Omental fat pad (tissue), 4 donors: ENCODE results near the gene PGBD4. TPM values are rescaled to one million over a fixed set of nuclear protein-coding genes. Genes with fewer than 3 reads are reported as not detected.
"Not testable (repeated sequence)": the region's sequence is repeated elsewhere in the genome, so short reads cannot be mapped to it uniquely, and the experiment has no call there.

ENCODE experiments used
- ATAC-seq: fragments of 150-250 bp; one replicate; pipeline ENCODE4 v1.9.1; 2016; ENCODE audit warnings: mild to moderate bottlenecking, moderate library complexity; ENCODE audit not compliant: low FRiP score
- DNase-seq: peaks from one replicate; pipeline ENCODE4 v3.0.0-alpha.2; 2019; ENCODE audit warnings: low spot score
- total RNA-seq, 4 donors: library from RNA; depleted of rRNA; stranded (reverse); fragments of >200 nt; gene quantifications; one replicate each; pipeline ENCODE4 v1.1.0, GENCODE V29; 2016
- TF ChIP-seq, protein P1 (sequence below), 3 donors: fragments of 450-650 bp; IDR thresholded peaks; one replicate each; pipeline ENCODE4 v1.5.1; 2016 to 2017; ENCODE audit warnings: antibody characterized with exemption in 3 of 3, mild to moderate bottlenecking in 3 of 3, moderate library complexity in 2 of 3

Gene PGBD4
- total RNA-seq, 4 donors from 2014 or later = 0.84 to 1.3 (median 0.98) TPM

DNA sequence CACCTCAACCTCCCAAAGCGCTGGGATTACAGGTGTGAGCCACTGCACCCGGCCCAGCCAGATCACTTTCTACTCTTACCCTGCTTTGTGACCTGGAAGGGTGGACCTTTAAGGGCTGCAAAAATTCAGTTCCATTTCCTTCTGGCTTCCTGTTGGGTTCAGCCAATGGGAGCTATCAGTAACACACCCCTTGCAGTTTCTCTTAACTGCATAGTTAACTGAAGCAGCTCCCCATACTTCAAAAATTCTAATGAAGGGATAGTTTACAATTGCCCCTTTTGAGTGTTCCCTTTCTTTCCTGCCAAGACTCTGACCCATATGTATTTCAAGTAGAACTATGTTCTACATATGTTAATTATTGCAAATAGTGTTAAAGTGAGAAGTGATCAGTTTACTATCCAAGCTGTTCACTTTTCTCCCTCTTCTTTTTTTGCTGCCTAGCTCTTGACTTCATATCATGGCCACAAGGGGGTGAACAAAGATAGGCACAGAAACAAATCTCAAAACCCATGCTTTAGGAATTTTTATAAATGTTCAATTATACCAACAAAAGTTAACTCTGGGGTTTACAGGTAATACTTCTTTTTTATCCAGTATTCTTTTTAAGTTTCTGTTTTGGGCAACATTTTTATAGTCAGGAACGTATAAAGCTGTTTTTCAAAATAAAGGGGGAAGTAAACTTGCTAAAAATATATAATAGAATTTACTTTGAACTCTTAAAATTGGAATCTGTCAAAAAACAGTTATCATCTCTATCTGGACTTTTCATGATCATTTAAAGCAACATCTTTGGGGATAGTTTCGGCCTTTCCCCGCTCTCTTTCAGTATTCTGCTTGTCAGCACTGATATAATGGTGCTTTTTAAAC is 8.1 kb downstream of the PGBD4 start:
- ATAC-seq = no peak
- no peak for DNase-seq
- TF ChIP-seq, protein P1, sequence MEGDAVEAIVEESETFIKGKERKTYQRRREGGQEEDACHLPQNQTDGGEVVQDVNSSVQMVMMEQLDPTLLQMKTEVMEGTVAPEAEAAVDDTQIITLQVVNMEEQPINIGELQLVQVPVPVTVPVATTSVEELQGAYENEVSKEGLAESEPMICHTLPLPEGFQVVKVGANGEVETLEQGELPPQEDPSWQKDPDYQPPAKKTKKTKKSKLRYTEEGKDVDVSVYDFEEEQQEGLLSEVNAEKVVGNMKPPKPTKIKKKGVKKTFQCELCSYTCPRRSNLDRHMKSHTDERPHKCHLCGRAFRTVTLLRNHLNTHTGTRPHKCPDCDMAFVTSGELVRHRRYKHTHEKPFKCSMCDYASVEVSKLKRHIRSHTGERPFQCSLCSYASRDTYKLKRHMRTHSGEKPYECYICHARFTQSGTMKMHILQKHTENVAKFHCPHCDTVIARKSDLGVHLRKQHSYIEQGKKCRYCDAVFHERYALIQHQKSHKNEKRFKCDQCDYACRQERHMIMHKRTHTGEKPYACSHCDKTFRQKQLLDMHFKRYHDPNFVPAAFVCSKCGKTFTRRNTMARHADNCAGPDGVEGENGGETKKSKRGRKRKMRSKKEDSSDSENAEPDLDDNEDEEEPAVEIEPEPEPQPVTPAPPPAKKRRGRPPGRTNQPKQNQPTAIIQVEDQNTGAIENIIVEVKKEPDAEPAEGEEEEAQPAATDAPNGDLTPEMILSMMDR (IDR thresholded peaks at IDR 0.05) = no peak

DNA sequence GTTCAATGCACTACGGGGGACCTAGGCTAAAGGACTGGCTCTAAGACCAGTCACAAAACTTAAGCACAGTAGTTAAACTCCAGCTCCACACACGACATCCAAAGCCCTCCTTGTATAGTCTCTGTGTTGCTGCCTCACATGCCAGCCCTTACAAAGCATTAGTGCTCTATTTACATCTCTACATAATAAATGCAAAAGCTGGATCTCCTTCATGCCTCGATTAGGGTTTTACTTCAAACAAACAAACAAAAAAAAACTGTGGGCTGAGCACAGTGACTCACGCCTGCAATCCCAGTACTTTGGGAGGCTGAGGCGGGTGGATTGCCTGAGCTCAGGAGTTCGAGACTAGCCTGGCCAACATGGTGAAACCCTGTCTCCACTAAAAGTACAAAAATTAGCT is 9.6 kb downstream of the PGBD4 start:
- DNase-seq = no peak
- no peak for ATAC-seq
- TF ChIP-seq, protein P1 (IDR thresholded peaks at IDR 0.05) = no peak

DNA sequence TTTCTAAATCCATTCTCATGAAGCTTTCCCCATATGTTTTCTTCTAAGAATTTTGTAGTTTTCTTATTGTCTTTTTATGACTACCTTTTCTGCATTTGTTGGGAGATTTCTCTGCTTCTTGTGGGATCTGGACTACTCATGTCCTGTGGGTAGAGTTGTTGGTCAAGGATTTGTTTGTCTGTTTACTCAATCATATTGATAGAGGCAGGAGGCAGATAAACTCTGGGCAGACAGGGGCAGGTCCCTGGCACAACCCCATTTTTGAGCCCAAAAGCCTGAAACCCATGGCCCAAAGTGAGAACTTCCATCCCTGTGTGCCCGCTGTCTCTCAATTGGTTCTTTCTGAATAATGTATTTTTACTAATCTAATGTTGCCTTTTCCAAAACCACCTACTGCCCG is 12.3 kb downstream of the PGBD4 start:
- DNase-seq (no peak), ATAC-seq (no peak)
- TF ChIP-seq, protein P1 (IDR thresholded peaks at IDR 0.05) = no peak

DNA sequence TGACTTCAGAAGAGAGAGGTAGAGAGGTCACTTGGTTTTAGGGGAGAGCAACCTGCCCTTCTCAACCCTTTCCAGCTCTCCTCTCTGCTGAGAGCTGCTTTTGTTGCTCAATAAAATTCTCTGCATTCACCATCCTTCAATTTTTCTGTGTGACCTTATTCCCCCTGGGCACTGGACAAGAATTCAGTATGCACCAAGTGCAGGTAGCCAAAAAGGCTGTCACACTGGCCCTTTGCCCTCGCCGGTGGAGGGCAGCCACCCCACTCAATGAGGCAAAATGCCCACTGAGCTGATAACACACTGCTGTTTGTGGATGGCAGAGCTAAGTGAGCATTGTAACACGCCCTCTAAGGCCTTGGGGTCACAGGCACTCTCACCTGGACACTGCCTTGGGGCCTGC is 12.9 kb downstream of the PGBD4 start:
- DNase-seq (no peak), ATAC-seq (no peak)
- TF ChIP-seq, protein P1 (IDR thresholded peaks at IDR 0.05) = no peak

DNA sequence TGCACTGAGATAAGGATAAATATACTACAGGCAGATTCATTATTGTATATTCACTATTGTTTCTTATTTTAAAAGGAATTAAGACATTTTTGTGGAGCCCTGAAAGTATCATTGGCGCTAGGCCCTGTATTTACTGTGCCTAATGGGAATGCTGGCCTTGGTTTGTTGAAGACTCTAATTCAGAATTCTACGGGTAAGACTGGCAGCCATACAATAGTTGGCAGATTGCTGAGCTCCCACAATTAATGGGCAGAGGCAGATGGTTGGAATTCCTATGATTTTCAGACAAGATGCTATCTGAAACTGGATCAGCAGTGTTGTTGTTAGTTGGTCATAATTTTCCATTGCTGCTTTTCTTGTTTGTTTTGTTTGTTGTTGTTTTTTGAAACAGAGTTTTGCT is 14.7 kb downstream of the PGBD4 start:
- TF ChIP-seq, protein P1 (IDR thresholded peaks at IDR 0.05) = no peak
- DNase-seq = no peak
- ATAC-seq = no peak

DNA sequence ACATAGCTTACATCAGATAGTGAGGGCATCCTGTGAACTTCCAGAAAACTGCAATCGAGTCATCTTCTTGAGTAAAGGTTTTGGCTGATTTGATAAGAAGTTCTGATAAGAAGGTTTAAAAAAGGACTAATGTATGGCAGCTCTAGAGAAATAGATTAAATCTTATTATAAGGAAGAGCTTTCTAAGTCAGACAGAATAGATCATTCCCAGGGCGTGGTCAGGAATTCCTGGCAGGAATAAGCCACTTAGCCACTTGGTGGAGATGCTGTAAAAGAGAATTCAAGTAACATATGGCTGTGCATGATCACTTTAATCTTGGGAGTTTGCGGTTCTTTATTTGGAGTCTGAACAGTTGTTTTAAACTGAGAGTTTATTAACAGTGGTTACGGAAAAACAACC is 17.4 kb downstream of the PGBD4 start:
- TF ChIP-seq, protein P1 (IDR thresholded peaks at IDR 0.05) = no peak
- ATAC-seq (no peak), DNase-seq (no peak)

DNA sequence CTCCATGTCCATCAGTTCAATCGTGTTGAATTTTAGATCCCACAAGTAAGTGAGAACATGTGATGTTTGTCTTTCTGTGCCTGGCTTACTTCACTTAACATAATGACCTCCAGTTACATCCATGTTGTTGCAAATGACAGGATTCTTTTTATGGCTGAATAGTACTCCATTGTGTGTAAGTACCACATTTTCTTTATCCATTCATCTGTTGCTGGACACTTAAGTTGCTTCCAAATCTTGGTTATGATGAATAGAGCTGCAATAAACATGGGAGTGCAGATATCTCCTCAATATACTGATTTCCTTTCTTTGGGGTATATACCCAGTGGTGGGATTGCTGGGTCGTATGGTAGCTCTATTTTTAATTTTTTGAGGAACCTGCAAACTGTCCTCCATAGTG is 18.5 kb downstream of the PGBD4 start:
- not testable (repeated sequence) for ATAC-seq, DNase-seq

DNA sequence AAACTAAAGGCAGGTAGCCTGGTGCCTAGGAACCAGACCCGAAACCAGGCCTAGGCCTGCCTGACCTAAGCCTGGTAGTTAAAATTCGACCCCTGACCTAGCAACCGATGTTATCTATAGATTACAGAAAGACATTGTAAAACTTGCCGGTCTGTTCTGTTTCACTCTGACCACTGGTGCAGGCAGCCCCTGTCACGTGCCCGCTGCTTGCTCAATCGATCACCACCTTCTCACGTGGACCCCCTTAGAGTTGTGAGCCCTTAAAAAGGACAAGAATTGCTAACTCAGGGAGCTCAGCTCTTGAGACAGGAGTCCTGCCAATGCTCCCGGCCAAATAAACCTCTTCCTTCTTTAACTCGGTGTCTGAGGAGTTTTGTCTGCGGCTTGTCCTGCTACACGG is 19.9 kb downstream of the PGBD4 start:
- not testable (repeated sequence) for ATAC-seq, DNase-seq
